ENCODE data around the gene GLRX.
"Not testable (repeated sequence)": the region's sequence is repeated elsewhere in the genome, so short reads cannot be mapped to it uniquely, and the experiment has no call there.

The GLRX gene

GRCh38 chr5:95838001-95838520, 15.5 kb upstream of the GLRX start:
- TF ChIP-seq CTCF (IDR thresholded peaks at IDR 0.05; ENCODE audit: extremely low read depth, insufficient read depth, missing control alignments): no peak
- in situ Hi-C loops (cut with MboI; ENCODE audit: low pct_unique_long_range_greater_than_20kb, low sequenced_read_pairs, unreplicated experiment): no loop called here
- no peak for DNase-seq (ENCODE audit: low spot score)

DNA sequence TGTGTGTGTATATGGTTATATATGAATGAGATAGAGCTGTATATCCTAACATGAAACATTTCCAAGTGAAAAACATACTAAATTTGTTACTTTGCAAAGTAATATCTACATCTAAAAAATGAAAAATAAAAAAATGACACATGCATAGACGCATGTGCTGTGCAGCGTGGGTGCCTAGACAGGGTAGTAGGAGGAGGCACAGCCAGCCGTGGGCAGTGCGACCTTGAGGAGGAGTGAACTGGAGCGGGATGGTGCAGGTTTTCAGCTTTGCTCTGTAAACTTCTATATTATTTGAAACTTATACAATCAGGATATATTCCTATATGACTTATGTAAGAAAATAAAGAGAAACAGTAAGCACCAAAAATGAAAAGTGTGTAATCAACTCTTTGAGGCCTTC, 15.0 kb upstream of the GLRX start:
- no peak for TF ChIP-seq CTCF (IDR thresholded peaks at IDR 0.05; ENCODE audit: extremely low read depth, insufficient read depth, missing control alignments)
- no peak for DNase-seq (ENCODE audit: low spot score)

GRCh38 chr5:95836971-95837370, 14.4 kb upstream of the GLRX start:
- DNase-seq (ENCODE audit: low spot score); in situ Hi-C loops (cut with MboI; ENCODE audit: low pct_unique_long_range_greater_than_20kb, low sequenced_read_pairs, unreplicated experiment): not testable (repeated sequence)

More for the DNA sequence above, 15.0 kb upstream of the GLRX start:
- in situ Hi-C loops (cut with MboI; ENCODE audit: low pct_unique_long_range_greater_than_20kb, low sequenced_read_pairs, unreplicated experiment): no loop called here

DNA sequence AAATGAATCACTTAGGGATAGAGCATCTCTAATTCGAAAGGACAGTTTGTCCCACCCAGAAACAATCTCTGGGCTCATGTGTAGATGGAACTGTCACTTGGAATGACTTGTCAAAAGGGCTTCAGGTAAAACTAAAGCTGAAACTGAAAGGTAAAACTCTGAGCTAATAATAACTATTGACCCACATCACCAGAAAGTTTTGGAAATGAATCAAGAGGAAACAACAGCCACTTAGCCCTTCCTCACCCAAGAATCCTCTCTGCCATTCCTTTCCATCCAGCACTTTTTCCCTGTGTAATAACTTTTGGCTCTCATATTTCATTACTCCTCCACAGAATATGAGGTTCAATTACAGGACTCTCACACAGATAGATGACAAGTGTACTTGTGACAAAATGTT, 14.0 kb upstream of the GLRX start:
- TF ChIP-seq CTCF (IDR thresholded peaks at IDR 0.05; ENCODE audit: extremely low read depth, insufficient read depth, missing control alignments): no peak
- no peak for DNase-seq (ENCODE audit: low spot score)
- in situ Hi-C loops (cut with MboI; ENCODE audit: low pct_unique_long_range_greater_than_20kb, low sequenced_read_pairs, unreplicated experiment): no loop called here

DNA sequence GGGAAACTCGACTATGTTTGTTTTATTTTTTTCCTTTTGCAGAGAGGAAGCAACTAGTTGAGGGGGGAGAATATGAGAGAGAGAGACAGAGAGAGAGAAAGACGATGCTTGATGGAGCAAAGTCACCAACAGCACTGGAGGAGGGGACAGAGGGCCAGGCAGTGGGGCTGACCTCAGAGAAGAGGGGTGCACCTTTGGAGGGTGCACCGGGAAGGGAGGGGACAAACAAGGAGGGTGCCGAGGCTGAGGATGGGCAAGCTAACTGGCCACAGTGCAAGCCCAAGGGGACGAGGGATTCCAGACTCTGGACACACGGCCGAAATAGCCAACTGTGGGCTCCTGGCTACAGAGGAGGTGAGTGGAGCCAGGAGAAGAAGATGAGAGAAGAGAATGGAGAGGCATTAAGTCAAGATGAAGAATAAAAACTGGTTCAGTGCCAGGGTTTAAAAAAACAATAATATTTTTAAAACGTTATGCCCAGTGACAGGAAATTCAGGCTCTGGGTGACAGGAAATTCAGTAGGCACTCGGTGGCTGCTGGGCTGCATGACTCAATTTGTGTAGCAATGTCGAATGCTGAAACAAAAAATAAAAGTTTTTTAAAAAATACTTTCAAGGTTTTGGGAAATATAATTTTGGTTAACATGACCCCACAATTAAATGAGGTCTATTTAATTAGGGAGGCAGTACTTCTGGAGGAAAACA, 13.3 kb upstream of the GLRX start:
- no peak for TF ChIP-seq CTCF (IDR thresholded peaks at IDR 0.05; ENCODE audit: extremely low read depth, insufficient read depth, missing control alignments)
- no peak for DNase-seq (ENCODE audit: low spot score)
- in situ Hi-C loops (cut with MboI; ENCODE audit: low pct_unique_long_range_greater_than_20kb, low sequenced_read_pairs, unreplicated experiment): no loop called here

GRCh38 chr5:95832664-95833063, 10.1 kb upstream of the GLRX start:
- in situ Hi-C loops (cut with MboI; ENCODE audit: low pct_unique_long_range_greater_than_20kb, low sequenced_read_pairs, unreplicated experiment): no loop called here
- no peak for DNase-seq (ENCODE audit: low spot score)
- TF ChIP-seq CTCF (IDR thresholded peaks at IDR 0.05; ENCODE audit: extremely low read depth, insufficient read depth, missing control alignments): no peak

- in situ Hi-C loops (cut with MboI; ENCODE audit: low pct_unique_long_range_greater_than_20kb, low sequenced_read_pairs, unreplicated experiment): no loop called here
- no peak for TF ChIP-seq CTCF (IDR thresholded peaks at IDR 0.05; ENCODE audit: extremely low read depth, insufficient read depth, missing control alignments)
- DNase-seq (ENCODE audit: low spot score): no peak
Measured at GRCh38 chr5:95830226-95830625, 7.7 kb upstream of the GLRX start.
